Choroid plexus epithelial cell (primary cell): Measurements from ENCODE around the gene KDM5C.

Source experiments
- DNase-seq: peaks from one replicate; pipeline ENCODE4 v3.0.0-alpha.2; 2010; ENCODE audit warnings: low read depth
- H3K4me3 ChIP-seq: 2 replicates; pipeline ENCODE4 v1.5.1; 2011; ENCODE audit warnings: low read depth, mild to moderate bottlenecking, control low read depth, low read length, moderate library complexity
- CTCF ChIP-seq: conservative IDR thresholded peaks from 2 replicates; pipeline ENCODE4 v1.5.1; 2011; ENCODE audit warnings: low read depth, mild to moderate bottlenecking, control low read depth, inconsistent platforms, low read length, moderate library complexity

KDM5C gene

GRCh38 chrX:53263597-53264094 lies 38.6 kb upstream of the KDM5C start:
- no peak for TF ChIP-seq CTCF
- H3K4me3 ChIP-seq, result no peak overlapping the region
- no peak for DNase-seq

- no peak for TF ChIP-seq CTCF
- peak; percentile 57 for DNase-seq
- H3K4me3 ChIP-seq, result no peak overlapping the region
Measured at GRCh38 chrX:53262918-53263394, 37.9 kb upstream of the KDM5C start.

GRCh38 chrX:53262189-53262917 lies 37.3 kb upstream of the KDM5C start:
- no peak for TF ChIP-seq CTCF
- no peak for DNase-seq
- H3K4me3 ChIP-seq, result no peak overlapping the region

- no peak for DNase-seq
- H3K4me3 ChIP-seq, result no peak overlapping the region
- no peak for TF ChIP-seq CTCF
Measured at GRCh38 chrX:53261355-53261972, 36.5 kb upstream of the KDM5C start.

- no peak for DNase-seq
- TF ChIP-seq CTCF, result no peak
- H3K4me3 ChIP-seq, result no peak overlapping the region
Measured at GRCh38 chrX:53260836-53261235, 35.8 kb upstream of the KDM5C start.

GRCh38 chrX:53257670-53258423 lies 32.8 kb upstream of the KDM5C start:
- TF ChIP-seq CTCF, result no peak
- no peak for DNase-seq
- H3K4me3 ChIP-seq, result no peak overlapping the region
